H9 (cell line): ENCODE measurements around the gene MAD1L1. TPM values are rescaled to one million over a fixed set of nuclear protein-coding genes. Genes with fewer than 3 reads are reported as not detected.

Source experiments
- DNase-seq: peaks from one replicate; pipeline ENCODE4 v3.0.0-alpha.2; 2017
- H2AFZ ChIP-seq: one replicate; pipeline ENCODE4 v1.6.1; 2013; ENCODE audit warnings: mild to moderate bottlenecking, low read length, control low read depth, moderate library complexity
- H2AK5ac ChIP-seq: 2 replicates; pipeline ENCODE4 v1.6.1; 2013; ENCODE audit warnings: low read length, control low read depth, mixed read lengths; ENCODE audit not compliant: insufficient read length
- H2BK120ac ChIP-seq: one replicate; pipeline ENCODE4 v1.6.1; 2013; ENCODE audit warnings: low read depth, mild to moderate bottlenecking, low read length, control low read depth, inconsistent platforms; ENCODE audit not compliant: poor library complexity, severe bottlenecking
- H2BK12ac ChIP-seq: 2 replicates; pipeline ENCODE4 v1.6.1; 2013; ENCODE audit warnings: low read length, control low read depth, mixed read lengths, low read depth; ENCODE audit not compliant: insufficient read length
- H2BK15ac ChIP-seq: 2 replicates; pipeline ENCODE4 v1.6.1; 2013; ENCODE audit warnings: low read depth, low read length, control low read depth
- H2BK20ac ChIP-seq: one replicate; pipeline ENCODE4 v1.6.1; 2013; ENCODE audit warnings: low read depth, mild to moderate bottlenecking, low read length, control low read depth, inconsistent platforms; ENCODE audit not compliant: poor library complexity, severe bottlenecking
- H2BK5ac ChIP-seq: 2 replicates; pipeline ENCODE4 v1.6.1; 2013; ENCODE audit warnings: low read length, control low read depth, mixed read lengths; ENCODE audit not compliant: insufficient read length
- H3K14ac ChIP-seq: 2 replicates; pipeline ENCODE4 v1.6.1; 2013; ENCODE audit warnings: low read length, control low read depth; ENCODE audit not compliant: insufficient read depth
- H3K18ac ChIP-seq: 2 replicates; pipeline ENCODE4 v1.6.1; 2013; ENCODE audit warnings: low read depth, mild to moderate bottlenecking, mixed read lengths, low read length, control low read depth; ENCODE audit not compliant: insufficient read length
- H3K23ac ChIP-seq: 2 replicates; pipeline ENCODE4 v1.6.1; 2013; ENCODE audit warnings: low read length, control low read depth, mixed read lengths, low read depth; ENCODE audit not compliant: insufficient read length
- H3K23me2 ChIP-seq: 2 replicates; pipeline ENCODE4 v1.6.1; 2013; ENCODE audit warnings: low read depth, mild to moderate bottlenecking, mixed read lengths, low read length, control low read depth; ENCODE audit not compliant: insufficient read length, poor library complexity, severe bottlenecking
- H3K27ac ChIP-seq: 2 replicates; pipeline ENCODE4 v1.5.1; 2013; ENCODE audit warnings: low read length, control low read depth, mixed read lengths, low read depth; ENCODE audit not compliant: insufficient read length
- H3K27me3 ChIP-seq: 2 replicates; pipeline ENCODE4 v1.6.1; 2013; ENCODE audit warnings: low read length, control low read depth, inconsistent platforms; ENCODE audit not compliant: insufficient read depth
- H3K4ac ChIP-seq: 2 replicates; pipeline ENCODE4 v1.6.1; 2013; ENCODE audit warnings: low read depth, mild to moderate bottlenecking, control low read depth, inconsistent platforms, low read length, moderate library complexity
- H3K4me1 ChIP-seq: 2 replicates; pipeline ENCODE4 v1.6.1; 2013; ENCODE audit warnings: low read length, control low read depth, inconsistent platforms; ENCODE audit not compliant: insufficient read depth
- H3K4me2 ChIP-seq: 2 replicates; pipeline ENCODE4 v1.6.1; 2013; ENCODE audit warnings: low read length, control low read depth, mixed read lengths; ENCODE audit not compliant: insufficient read length, insufficient read depth
- H3K56ac ChIP-seq: 2 replicates; pipeline ENCODE4 v1.6.1; 2013; ENCODE audit warnings: low read depth, mild to moderate bottlenecking, mixed read lengths, low read length, control low read depth; ENCODE audit not compliant: insufficient read length
- H3K79me1 ChIP-seq: 2 replicates; pipeline ENCODE4 v1.6.1; 2013; ENCODE audit warnings: low read depth, mild to moderate bottlenecking, moderate library complexity, low read length, control low read depth, inconsistent platforms; ENCODE audit not compliant: insufficient read depth, poor library complexity, severe bottlenecking
- H3K79me2 ChIP-seq: 2 replicates; pipeline ENCODE4 v1.6.1; 2013; ENCODE audit warnings: low read length, control low read depth, inconsistent platforms; ENCODE audit not compliant: insufficient read depth
- H3K9ac ChIP-seq: 2 replicates; pipeline ENCODE4 v1.6.1; 2013; ENCODE audit warnings: low read length, control low read depth, mixed read lengths; ENCODE audit not compliant: insufficient read length; ENCODE audit errors: extremely low read depth
- H3K9me3 ChIP-seq: one replicate; pipeline ENCODE4 v1.6.1; 2013; ENCODE audit warnings: low read depth, low read length, inconsistent platforms; ENCODE audit not compliant: control insufficient read depth
- H3T11ph ChIP-seq: one replicate; pipeline ENCODE4 v1.6.1; 2013; ENCODE audit warnings: mild to moderate bottlenecking, low read length, control low read depth, inconsistent platforms
- H4K20me1 ChIP-seq: one replicate; pipeline ENCODE4 v1.6.1; 2013; ENCODE audit not compliant: control insufficient read depth, insufficient read length, insufficient read depth
- H4K5ac ChIP-seq: 2 replicates; pipeline ENCODE4 v1.6.1; 2013; ENCODE audit warnings: low read depth, mild to moderate bottlenecking, mixed read lengths, low read length, control low read depth; ENCODE audit not compliant: insufficient read length
- H4K8ac ChIP-seq: replicated peaks from 2 replicates; pipeline ENCODE4 v1.6.1; 2013; ENCODE audit warnings: low read length, control low read depth, mixed read lengths, low read depth; ENCODE audit not compliant: insufficient read length
- H4K91ac ChIP-seq: 2 replicates; pipeline ENCODE4 v1.6.1; 2013; ENCODE audit warnings: low read depth, mild to moderate bottlenecking, moderate library complexity, mixed read lengths, low read length, control low read depth; ENCODE audit not compliant: insufficient read length
- H3K27ac Mint-ChIP-seq, 3 experiments: 2 replicates in 2 of 3; 3 replicates in 1 of 3; pipeline ENCODE4 v1.8.0; 2020 to 2021; ENCODE audit warnings: mixed read lengths in 3 of 3, mild to moderate bottlenecking in 1 of 3, moderate library complexity in 1 of 3
- H3K27me3 Mint-ChIP-seq: 2 replicates; pipeline ENCODE4 v1.8.0; 2021; ENCODE audit warnings: low read depth, mild to moderate bottlenecking, moderate library complexity, mixed read lengths
- H3K36me3 Mint-ChIP-seq, 3 experiments: 2 replicates in 2 of 3; 3 replicates in 1 of 3; pipeline ENCODE4 v1.8.0; 2020 to 2021; ENCODE audit warnings: low read depth in 3 of 3, mixed read lengths in 3 of 3; ENCODE audit not compliant: insufficient read depth in 1 of 3
- H3K4me1 Mint-ChIP-seq, 2 experiments: 2 replicates each; pipeline ENCODE4 v1.8.0; 2020; ENCODE audit warnings: mixed read lengths in 2 of 2
- H3K4me3 Mint-ChIP-seq, 2 experiments: 2 replicates in 1 of 2; 3 replicates in 1 of 2; pipeline ENCODE4 v1.8.0; 2020 to 2021; ENCODE audit warnings: mild to moderate bottlenecking in 2 of 2, mixed read lengths in 2 of 2, moderate library complexity in 1 of 2
- H3K9me3 Mint-ChIP-seq, 2 experiments: 2 replicates in 1 of 2; 3 replicates in 1 of 2; pipeline ENCODE4 v1.8.0; 2020; ENCODE audit warnings: mild to moderate bottlenecking in 2 of 2, mixed read lengths in 2 of 2, moderate library complexity in 1 of 2
- CTCF ChIP-seq: fragments of 200-600 bp; sonication (generic); conservative IDR thresholded peaks from 3 replicates; pipeline ENCODE4 v1.8.0; 2021; ENCODE audit warnings: antibody characterized with exemption, mild to moderate bottlenecking
- WGBS: extraction: QIAGEN DNeasy Blood & Tissue Kit; methylation state at CpG from one replicate; pipeline ENCODE4 v1.1.7; 2013; ENCODE audit warnings: missing lambda C conversion rate, low lambda C conversion rate, mixed read lengths; ENCODE audit not compliant: insufficient read length; ENCODE audit errors: extremely low coverage; 5-methylcytosine and 5-hydroxymethylcytosine counted together
- total RNA-seq: library from RNA; stranded (reverse); gene quantifications from 2 replicates; pipeline ENCODE4 v1.2.1, GENCODE V29; 2021

The MAD1L1 gene
- total RNA-seq, 1 experiment from 2014 or later: 39.0 TPM

- peaks cover 0 to 2% (median 0%) of the 10 kb centered on the region in 3 experiments; a peak in 1 of 7 replicates for H3K36me3 Mint-ChIP-seq
- Histone ChIP-seq H2BK12ac (no peak overlapping the region), H3K79me2 (no peaks in the 10 kb centered on the region), H3T11ph (no peak overlapping the region), H3K27me3 (no peaks in the 10 kb centered on the region), H3K4me2 (no peak overlapping the region), H3K23ac (no peak overlapping the region), H2BK15ac (no peak overlapping the region), H4K20me1 (no peaks in the 10 kb centered on the region), H3K14ac (no peak overlapping the region), H3K4me1 (no peaks in the 10 kb centered on the region), H3K27ac (no peak overlapping the region), H2BK20ac (no peak overlapping the region), H2AK5ac (no peak overlapping the region), H3K9ac (no peak overlapping the region), H2BK120ac (no peak overlapping the region), H3K23me2 (no peaks in the 10 kb centered on the region), H2AFZ (no peak overlapping the region), H3K56ac (no peak overlapping the region), H3K4ac (no peak overlapping the region), H3K9me3 (no peaks in the 10 kb centered on the region), H2BK5ac (no peak overlapping the region), H4K8ac (no peak overlapping the region), H4K5ac (no peak overlapping the region), H3K79me1 (no peaks in the 10 kb centered on the region), H4K91ac (no peak overlapping the region), H3K18ac (no peak overlapping the region)
- no peaks in the 10 kb centered on the region for H3K9me3 Mint-ChIP-seq
- DNase-seq: no peak
- peak overlapping the region in 1 of 3 experiments; percentile 77; a peak in 1 of 7 replicates for H3K27ac Mint-ChIP-seq
- no peak for TF ChIP-seq CTCF
- WGBS: no CpG with 5 or more reads among the region's 26 CpGs
- no peaks in the 10 kb centered on the region for H3K27me3 Mint-ChIP-seq
- peaks cover 3 to 6% of the 10 kb centered on the region in 2 experiments for H3K4me1 Mint-ChIP-seq
- H3K4me3 Mint-ChIP-seq: no peak overlapping the region
These were observed 322.6 kb downstream of the MAD1L1 start for GRCh38 chr7:1910081-1910685.
